GM18951 (cell line): ENCODE results near the gene MT1M.
"Not testable (repeated sequence)": the region's sequence is repeated elsewhere in the genome, so short reads cannot be mapped to it uniquely, and the experiment has no call there.

Experiments used
- POLR2A ChIP-seq: IDR thresholded peaks from 4 replicates; pipeline ENCODE4 v1.6.1; 2011; ENCODE audit warnings: mild to moderate bottlenecking; ENCODE audit not compliant: insufficient read length, insufficient read depth; ENCODE audit errors: extremely low read depth
- in situ Hi-C: fragments of 300-500 bp; cut with MboI; formaldehyde crosslinking; loops from one replicate; pipeline ENCODE4 v1.12.0; 2022; ENCODE audit warnings: low sequenced_read_pairs, mixed read lengths, inconsistent platforms; ENCODE audit not compliant: unreplicated experiment

Gene MT1M

GRCh38 chr16:56632156-56632847, at the start of gene MT1M:
MT1M (plus strand) TSS chr16:56632659; CDS start chr16:56632732, 73 bp downstream.
- TF ChIP-seq POLR2A, result no peak
- in situ Hi-C loops, result no loop called here

- in situ Hi-C loops, result not testable (repeated sequence)
Measured at GRCh38 chr16:56582911-56583310, 49.5 kb upstream of the MT1M start.

GRCh38 chr16:56583351-56584168, 48.9 kb upstream of the MT1M start:
- in situ Hi-C loops, result no loop called here
- no peak for TF ChIP-seq POLR2A

GRCh38 chr16:56584276-56584675, 48.2 kb upstream of the MT1M start:
- in situ Hi-C loops, result no loop called here

GRCh38 chr16:56588781-56589140, 43.7 kb upstream of the MT1M start:
- no peak for TF ChIP-seq POLR2A
- in situ Hi-C loops, result no loop called here

More at GRCh38 chr16:56584276-56584675, 48.2 kb upstream of the MT1M start:
- TF ChIP-seq POLR2A, result no peak

GRCh38 chr16:56589141-56590039, 43.1 kb upstream of the MT1M start, which contains the start of gene MT3:
MT3 (plus strand) TSS chr16:56589528; CDS start chr16:56589591, 63 bp downstream.
- in situ Hi-C loops, result no loop called here
- TF ChIP-seq POLR2A, result no peak

GRCh38 chr16:56591377-56592060, 40.9 kb upstream of the MT1M start:
- in situ Hi-C loops, result no loop called here
- no peak for TF ChIP-seq POLR2A

GRCh38 chr16:56593573-56594291, 38.7 kb upstream of the MT1M start:
- in situ Hi-C loops, result no loop called here
- TF ChIP-seq POLR2A, result no peak

GRCh38 chr16:56594292-56594619, 38.2 kb upstream of the MT1M start:
- TF ChIP-seq POLR2A, result no peak
- in situ Hi-C loops, result no loop called here

GRCh38 chr16:56600398-56600999, 32.0 kb upstream of the MT1M start:
- in situ Hi-C loops, result no loop called here
- TF ChIP-seq POLR2A, result no peak

- TF ChIP-seq POLR2A, result no peak
- in situ Hi-C loops, result no loop called here
Measured at GRCh38 chr16:56601325-56601724, 31.1 kb upstream of the MT1M start.

- in situ Hi-C loops, result no loop called here
- no peak for TF ChIP-seq POLR2A
Measured at GRCh38 chr16:56603589-56603988, 28.9 kb upstream of the MT1M start.
